GM18867 (cell line): Measurements from ENCODE around the gene GABRP.
"Not testable (repeated sequence)": the region's sequence is repeated elsewhere in the genome, so short reads cannot be mapped to it uniquely, and the experiment has no call there.

Experiments used
- ATAC-seq: cut with Tn5 transposase; IDR thresholded peaks from one replicate; pipeline ENCODE4 v1.9.1; 2021; ENCODE audit warnings: mild to moderate bottlenecking, moderate library complexity; ENCODE audit not compliant: unreplicated experiment

Gene GABRP

GRCh38 chr5:170783498-170784247, at the start of gene GABRP:
GABRP (plus strand) TSS chr5:170783725; CDS start chr5:170788616, 4,891 bp downstream.
- no peak for ATAC-seq

- ATAC-seq, result no peak
These were observed 46.6 kb upstream of the GABRP start for GRCh38 chr5:170736966-170737365.

DNA sequence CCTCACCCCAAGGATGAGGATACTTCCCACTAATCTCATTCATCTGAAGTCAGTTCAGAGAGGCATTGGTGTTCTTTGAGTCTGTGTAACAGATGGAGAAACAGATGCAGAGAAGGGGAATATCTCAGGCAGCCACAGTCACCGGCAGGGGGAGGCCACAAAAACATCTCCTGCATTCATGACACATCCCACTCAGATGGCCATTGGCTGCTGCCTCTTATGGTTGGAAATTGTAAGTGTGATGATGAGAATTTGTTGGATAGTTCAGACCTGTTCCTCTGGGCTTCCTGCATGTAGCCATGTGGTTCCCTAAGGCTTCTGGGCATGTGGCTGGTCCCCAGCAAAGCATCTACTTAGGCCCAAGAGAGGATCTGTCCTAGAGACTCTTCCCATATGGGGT, 45.9 kb upstream of the GABRP start:
- ATAC-seq, result no peak

GRCh38 chr5:170738840-170739239, 44.7 kb upstream of the GABRP start:
- ATAC-seq, result no peak

DNA sequence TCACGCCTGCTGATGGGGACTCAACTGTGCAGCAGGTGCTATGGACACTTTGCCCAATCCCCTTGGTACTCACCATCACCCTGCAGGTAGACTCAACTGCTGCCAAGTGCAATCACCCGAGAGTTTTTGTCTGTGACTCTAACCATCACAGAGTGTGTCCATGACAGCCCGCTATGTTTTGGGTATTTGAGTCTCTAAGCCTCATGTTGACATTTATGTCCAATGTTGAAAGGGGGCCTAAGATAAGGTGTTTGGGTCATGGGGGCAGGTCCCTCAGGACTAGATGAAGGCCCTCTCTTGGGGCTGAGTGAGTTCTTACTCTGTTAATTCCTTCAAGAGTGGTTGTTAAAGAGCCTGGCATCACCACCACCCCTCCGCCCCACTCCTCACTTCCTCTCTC, 44.1 kb upstream of the GABRP start:
- no peak for ATAC-seq

DNA sequence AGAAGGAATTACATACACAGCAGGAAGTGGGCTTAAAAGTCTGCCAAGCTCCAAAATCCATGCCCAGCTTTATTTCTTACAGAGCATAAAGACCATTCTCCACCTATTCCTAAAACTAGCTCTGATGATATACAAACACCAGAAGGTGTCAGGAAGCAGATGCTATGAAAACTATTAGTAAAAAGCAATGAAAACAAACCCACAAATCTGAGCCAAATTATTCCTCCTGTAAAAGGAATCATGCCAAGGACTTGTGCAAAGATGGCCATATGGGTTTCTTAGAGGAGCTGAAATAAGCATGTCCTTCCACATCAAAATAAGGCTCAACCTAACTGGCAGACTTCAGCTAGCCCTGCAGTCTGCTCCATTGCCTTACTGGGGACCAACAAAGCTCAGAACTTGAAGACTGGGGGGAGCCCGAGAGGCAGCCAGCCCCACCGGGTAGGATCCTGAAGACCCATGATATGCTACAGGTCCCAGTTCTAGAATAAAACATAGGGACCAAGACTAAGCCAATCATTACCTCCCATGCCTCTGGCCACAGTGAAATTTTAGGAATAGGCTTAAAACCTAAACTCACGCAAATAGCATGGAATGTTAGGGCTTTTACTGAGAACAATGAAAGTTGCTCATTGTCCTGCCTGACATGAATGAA, 42.8 kb upstream of the GABRP start:
- no peak for ATAC-seq

GRCh38 chr5:170741801-170742200, 41.7 kb upstream of the GABRP start:
- ATAC-seq, result no peak

DNA sequence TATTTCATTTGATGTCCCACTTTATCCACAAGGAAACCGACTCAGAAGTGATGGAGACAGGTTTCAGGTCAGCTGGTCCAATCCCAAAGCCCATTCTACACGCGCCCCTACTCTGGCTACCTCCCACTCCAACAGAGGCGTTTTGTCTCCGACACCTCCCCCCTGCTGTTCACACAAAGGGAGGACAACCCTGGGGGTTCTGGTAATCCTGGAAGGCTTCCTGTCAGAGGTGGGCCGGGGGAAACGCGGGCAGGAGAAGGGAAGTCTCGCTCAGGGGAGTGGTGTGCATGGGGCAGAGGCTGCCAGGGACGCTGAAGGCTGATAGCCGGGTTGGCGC, 39.7 kb upstream of the GABRP start:
- ATAC-seq, result no peak

GRCh38 chr5:170745481-170746071, 37.9 kb upstream of the GABRP start:
- no peak for ATAC-seq

- no peak for ATAC-seq
These were observed 37.2 kb upstream of the GABRP start for GRCh38 chr5:170746075-170746960.

DNA sequence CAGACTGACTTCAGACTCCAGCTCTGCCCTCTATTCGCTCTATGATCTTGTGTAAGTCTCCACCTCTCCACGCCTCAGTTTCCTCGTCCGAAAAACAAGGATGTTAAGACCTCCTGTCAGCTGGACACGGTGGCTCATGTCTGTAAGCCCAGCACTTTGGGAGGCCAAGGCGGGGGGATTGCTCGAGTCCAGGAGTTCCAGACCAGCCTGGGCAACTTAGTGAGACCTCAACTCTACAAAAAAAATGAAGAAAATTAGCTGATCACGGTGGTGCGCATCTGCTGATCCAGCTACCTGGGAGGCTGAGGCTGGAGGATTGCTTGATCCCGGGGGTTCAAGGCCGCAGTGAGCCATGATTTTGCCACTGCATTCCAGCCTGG, 36.6 kb upstream of the GABRP start:
- no peak for ATAC-seq

DNA sequence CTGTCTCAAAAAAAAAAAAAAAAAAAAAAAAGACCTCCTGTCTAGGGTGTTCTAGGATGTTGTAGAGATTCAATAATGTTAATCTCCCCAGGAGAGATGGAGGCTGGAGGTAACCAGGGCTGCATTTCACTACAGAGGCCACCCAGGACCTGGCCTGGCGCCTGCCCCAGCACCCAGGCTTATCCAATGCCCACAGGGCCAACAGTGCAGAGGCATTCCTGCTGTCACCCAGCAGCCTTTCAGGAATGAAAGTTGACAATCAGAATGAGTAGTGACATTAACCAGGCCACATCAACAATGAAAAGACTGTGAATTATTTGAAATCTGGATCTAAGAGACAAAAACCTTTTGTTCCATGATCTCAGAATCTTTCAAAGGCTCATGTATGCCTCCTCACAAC, 36.2 kb upstream of the GABRP start:
- ATAC-seq, result no peak

GRCh38 chr5:170747851-170748250, 35.7 kb upstream of the GABRP start:
- no peak for ATAC-seq

DNA sequence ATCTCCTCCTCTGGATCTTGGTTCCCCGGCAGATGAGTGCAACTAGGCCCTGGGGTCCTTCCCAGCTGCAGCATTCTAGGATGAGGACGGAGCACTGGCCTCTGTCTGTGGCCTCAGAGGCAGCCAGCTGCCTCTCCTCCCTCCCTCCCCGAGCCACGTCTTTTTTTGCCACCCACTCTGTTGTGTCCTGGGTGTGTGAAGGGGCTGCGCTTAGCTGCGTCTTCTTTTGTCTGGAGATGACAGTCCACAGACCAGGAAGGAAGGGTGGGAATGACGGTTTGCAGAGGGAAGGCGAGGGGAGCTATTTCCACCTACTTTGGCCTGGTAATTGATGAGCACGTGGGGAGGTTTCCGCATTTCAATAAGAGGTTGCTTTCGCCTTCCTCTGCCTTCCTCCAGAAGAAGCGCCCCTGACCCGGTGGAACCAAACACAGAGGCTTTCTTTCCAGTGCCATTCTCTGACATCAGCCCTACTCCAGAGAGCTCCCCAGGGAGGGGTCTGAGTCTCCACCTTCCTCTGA, 34.5 kb upstream of the GABRP start:
- no peak for ATAC-seq

GRCh38 chr5:170749911-170750431, 33.6 kb upstream of the GABRP start:
- ATAC-seq, result no peak

- ATAC-seq, result no peak
These were observed 32.7 kb upstream of the GABRP start for GRCh38 chr5:170750791-170751190.

DNA sequence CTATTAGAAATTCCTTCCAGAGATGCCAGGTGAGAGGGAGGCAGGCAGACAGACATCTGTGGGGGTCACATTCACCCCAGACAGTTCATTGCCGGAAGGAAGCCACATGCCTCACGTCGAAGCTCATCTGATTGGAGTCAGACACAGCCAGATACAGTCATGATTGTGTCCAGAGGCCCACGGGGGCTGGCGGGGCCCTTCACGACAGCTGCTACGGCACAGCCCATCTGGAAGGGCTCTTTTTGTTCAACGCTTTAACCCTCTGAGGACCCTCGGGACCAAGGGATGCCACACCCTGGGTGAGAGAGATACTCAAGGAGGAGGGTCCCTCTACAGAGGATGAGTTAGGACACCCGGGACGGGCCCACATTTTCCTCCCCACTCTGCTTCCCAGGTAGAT, 31.9 kb upstream of the GABRP start:
- ATAC-seq, result no peak

- no peak for ATAC-seq
These were observed 31.0 kb upstream of the GABRP start for GRCh38 chr5:170752257-170753215.

DNA sequence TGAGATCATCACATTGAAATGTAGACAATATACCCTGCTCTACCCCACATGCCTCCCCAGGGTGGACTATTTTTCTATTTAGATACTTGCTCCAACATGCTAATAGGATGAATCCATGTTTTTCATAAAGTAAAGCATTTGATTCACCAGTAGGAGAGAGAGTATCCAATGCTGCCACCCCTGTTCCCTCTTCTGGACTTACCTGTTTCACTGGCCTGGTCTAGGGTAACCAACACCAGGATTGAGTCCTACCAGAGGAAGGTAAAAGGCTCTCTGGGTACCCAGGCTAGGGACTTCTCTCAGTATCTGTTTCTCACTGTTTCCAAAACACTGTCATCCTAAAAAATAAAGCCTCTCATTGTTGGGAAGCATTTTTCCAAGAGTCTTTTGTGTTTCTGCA, 30.2 kb upstream of the GABRP start:
- no peak for ATAC-seq

GRCh38 chr5:170754508-170754907, 29.0 kb upstream of the GABRP start:
- not testable (repeated sequence) for ATAC-seq
